Measurements from ENCODE around the gene STIP1. TPM values are rescaled to one million over a fixed set of nuclear protein-coding genes. Genes with fewer than 3 reads are reported as not detected.
A peak's percentile ranks its signal among the peaks of the same experiment; 100 is the strongest.

The STIP1 gene
- total and polyA plus RNA-seq, 9 of the 15 experiments (the other 6 are each of a cell fraction or from before 2014, with no cell fraction given): 58.1 to 465 (median 346) TPM

DNA sequence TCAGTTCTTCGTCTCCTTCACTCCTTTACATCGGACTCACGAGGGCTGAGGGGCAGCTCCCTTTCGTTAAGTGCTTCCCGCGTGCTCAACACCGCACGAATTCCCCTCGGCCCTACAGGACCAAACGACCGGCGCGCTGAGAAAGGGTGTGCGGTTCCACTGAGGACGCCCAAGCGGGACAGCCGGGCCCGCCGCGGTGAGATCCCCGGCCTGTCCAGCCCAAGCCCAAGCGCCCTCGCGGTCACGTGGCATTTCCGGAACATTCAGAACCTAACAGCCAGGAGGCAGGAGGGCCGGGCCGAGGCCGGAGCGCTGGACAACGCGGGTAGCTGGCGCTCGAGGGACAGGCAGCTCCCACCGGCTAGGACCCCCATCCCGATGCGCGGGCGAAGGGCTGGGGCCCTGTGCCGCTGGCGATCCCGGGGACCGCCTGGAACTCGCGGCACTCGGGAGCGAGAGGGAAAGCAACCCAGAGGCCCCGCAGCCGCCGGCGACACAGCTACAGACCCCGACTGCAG, 737 bp upstream of the STIP1 start (continued):
- TF ChIP-seq, protein P1, sequence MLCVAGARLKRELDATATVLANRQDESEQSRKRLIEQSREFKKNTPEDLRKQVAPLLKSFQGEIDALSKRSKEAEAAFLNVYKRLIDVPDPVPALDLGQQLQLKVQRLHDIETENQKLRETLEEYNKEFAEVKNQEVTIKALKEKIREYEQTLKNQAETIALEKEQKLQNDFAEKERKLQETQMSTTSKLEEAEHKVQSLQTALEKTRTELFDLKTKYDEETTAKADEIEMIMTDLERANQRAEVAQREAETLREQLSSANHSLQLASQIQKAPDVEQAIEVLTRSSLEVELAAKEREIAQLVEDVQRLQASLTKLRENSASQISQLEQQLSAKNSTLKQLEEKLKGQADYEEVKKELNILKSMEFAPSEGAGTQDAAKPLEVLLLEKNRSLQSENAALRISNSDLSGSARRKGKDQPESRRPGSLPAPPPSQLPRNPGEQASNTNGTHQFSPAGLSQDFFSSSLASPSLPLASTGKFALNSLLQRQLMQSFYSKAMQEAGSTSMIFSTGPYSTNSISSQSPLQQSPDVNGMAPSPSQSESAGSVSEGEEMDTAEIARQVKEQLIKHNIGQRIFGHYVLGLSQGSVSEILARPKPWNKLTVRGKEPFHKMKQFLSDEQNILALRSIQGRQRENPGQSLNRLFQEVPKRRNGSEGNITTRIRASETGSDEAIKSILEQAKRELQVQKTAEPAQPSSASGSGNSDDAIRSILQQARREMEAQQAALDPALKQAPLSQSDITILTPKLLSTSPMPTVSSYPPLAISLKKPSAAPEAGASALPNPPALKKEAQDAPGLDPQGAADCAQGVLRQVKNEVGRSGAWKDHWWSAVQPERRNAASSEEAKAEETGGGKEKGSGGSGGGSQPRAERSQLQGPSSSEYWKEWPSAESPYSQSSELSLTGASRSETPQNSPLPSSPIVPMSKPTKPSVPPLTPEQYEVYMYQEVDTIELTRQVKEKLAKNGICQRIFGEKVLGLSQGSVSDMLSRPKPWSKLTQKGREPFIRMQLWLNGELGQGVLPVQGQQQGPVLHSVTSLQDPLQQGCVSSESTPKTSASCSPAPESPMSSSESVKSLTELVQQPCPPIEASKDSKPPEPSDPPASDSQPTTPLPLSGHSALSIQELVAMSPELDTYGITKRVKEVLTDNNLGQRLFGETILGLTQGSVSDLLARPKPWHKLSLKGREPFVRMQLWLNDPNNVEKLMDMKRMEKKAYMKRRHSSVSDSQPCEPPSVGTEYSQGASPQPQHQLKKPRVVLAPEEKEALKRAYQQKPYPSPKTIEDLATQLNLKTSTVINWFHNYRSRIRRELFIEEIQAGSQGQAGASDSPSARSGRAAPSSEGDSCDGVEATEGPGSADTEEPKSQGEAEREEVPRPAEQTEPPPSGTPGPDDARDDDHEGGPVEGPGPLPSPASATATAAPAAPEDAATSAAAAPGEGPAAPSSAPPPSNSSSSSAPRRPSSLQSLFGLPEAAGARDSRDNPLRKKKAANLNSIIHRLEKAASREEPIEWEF (CRISPR knock-in tag; IDR thresholded peaks at IDR 0.05): no peak
- TF ChIP-seq RHOXF2B (CRISPR knock-in tag; conservative IDR thresholded peaks at IDR 0.05) (0 out of 2 replicates have a peak, but pooled peaks have one; percentile 26), KAT8 (IDR thresholded peaks at IDR 0.05; ENCODE audit: low read depth) (no peak), ZNF347 (CRISPR knock-in tag; IDR thresholded peaks at IDR 0.05; ENCODE audit: low read depth) (no peak), ZNF12 (CRISPR knock-in tag; IDR thresholded peaks at IDR 0.05) (no peak), FOXK1 (CRISPR knock-in tag; IDR thresholded peaks at IDR 0.05; ENCODE audit: borderline replicate concordance) (peak; percentile 22; the same call in 1 of the 2 replicates), EGR1 (conservative IDR thresholded peaks at IDR 0.05) (no peak), ERF (CRISPR knock-in tag; IDR thresholded peaks at IDR 0.05) (0 out of 2 replicates have a peak, but pooled peaks have one; percentile 67)
- TF ChIP-seq, protein P2, sequence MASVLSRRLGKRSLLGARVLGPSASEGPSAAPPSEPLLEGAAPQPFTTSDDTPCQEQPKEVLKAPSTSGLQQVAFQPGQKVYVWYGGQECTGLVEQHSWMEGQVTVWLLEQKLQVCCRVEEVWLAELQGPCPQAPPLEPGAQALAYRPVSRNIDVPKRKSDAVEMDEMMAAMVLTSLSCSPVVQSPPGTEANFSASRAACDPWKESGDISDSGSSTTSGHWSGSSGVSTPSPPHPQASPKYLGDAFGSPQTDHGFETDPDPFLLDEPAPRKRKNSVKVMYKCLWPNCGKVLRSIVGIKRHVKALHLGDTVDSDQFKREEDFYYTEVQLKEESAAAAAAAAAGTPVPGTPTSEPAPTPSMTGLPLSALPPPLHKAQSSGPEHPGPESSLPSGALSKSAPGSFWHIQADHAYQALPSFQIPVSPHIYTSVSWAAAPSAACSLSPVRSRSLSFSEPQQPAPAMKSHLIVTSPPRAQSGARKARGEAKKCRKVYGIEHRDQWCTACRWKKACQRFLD (CRISPR knock-in tag; IDR thresholded peaks at IDR 0.05): peak; percentile 97
- TF ChIP-seq, protein P3, sequence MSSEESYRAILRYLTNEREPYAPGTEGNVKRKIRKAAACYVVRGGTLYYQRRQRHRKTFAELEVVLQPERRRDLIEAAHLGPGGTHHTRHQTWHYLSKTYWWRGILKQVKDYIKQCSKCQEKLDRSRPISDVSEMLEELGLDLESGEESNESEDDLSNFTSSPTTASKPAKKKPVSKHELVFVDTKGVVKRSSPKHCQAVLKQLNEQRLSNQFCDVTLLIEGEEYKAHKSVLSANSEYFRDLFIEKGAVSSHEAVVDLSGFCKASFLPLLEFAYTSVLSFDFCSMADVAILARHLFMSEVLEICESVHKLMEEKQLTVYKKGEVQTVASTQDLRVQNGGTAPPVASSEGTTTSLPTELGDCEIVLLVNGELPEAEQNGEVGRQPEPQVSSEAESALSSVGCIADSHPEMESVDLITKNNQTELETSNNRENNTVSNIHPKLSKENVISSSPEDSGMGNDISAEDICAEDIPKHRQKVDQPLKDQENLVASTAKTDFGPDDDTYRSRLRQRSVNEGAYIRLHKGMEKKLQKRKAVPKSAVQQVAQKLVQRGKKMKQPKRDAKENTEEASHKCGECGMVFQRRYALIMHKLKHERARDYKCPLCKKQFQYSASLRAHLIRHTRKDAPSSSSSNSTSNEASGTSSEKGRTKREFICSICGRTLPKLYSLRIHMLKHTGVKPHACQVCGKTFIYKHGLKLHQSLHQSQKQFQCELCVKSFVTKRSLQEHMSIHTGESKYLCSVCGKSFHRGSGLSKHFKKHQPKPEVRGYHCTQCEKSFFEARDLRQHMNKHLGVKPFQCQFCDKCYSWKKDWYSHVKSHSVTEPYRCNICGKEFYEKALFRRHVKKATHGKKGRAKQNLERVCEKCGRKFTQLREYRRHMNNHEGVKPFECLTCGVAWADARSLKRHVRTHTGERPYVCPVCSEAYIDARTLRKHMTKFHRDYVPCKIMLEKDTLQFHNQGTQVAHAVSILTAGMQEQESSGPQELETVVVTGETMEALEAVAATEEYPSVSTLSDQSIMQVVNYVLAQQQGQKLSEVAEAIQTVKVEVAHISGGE (CRISPR knock-in tag; IDR thresholded peaks at IDR 0.05): no peak
- TF ChIP-seq, protein P4, sequence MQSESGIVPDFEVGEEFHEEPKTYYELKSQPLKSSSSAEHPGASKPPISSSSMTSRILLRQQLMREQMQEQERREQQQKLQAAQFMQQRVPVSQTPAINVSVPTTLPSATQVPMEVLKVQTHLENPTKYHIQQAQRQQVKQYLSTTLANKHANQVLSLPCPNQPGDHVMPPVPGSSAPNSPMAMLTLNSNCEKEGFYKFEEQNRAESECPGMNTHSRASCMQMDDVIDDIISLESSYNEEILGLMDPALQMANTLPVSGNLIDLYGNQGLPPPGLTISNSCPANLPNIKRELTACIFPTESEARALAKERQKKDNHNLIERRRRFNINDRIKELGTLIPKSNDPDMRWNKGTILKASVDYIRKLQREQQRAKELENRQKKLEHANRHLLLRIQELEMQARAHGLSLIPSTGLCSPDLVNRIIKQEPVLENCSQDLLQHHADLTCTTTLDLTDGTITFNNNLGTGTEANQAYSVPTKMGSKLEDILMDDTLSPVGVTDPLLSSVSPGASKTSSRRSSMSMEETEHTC (IDR thresholded peaks at IDR 0.05): no peak
